ENCODE data around the gene UBE2D4.
"Not testable (repeated sequence)": the region's sequence is repeated elsewhere in the genome, so short reads cannot be mapped to it uniquely, and the experiment has no call there.

DNA sequence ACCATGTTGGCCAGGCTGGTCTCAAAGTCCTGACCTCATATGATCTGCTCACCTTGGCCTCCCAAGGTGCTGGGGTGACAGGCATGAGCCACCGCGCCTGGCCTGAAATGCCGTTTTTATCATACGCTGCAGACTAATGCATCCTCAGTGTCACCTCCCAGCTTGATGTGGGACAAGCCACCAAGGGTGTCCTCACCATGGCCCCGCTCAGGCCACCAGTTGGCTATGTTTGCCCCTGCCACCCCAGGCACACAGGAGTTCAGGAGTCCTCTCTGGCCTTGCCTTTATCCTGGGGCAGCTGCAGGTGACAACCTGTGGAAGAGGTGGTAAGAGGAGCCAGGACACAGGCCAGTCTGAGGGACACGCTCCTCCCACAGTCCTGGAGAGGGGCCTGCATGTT lies 68.4 kb downstream of the UBE2D4 start:
- not testable (repeated sequence) for TF ChIP-seq POLR2AphosphoS5 (IDR thresholded peaks at IDR 0.05; ENCODE audit: borderline replicate concordance, low read depth, low read length); EZH2 (IDR thresholded peaks at IDR 0.05); FOXP2 (optimal IDR thresholded peaks at IDR 0.05; ENCODE audit: control extremely low read depth, extremely low read length, insufficient read depth)
